AG08395 (cell line): ENCODE results near the gene ARIH2.
A peak's percentile ranks its signal among the peaks of the same experiment; 100 is the strongest.

Experiments used
- DNase-seq: peaks from one replicate; pipeline ENCODE4 v3.0.0; 2012; ENCODE audit warnings: mixed read lengths, low spot score

ARIH2 gene

DNA sequence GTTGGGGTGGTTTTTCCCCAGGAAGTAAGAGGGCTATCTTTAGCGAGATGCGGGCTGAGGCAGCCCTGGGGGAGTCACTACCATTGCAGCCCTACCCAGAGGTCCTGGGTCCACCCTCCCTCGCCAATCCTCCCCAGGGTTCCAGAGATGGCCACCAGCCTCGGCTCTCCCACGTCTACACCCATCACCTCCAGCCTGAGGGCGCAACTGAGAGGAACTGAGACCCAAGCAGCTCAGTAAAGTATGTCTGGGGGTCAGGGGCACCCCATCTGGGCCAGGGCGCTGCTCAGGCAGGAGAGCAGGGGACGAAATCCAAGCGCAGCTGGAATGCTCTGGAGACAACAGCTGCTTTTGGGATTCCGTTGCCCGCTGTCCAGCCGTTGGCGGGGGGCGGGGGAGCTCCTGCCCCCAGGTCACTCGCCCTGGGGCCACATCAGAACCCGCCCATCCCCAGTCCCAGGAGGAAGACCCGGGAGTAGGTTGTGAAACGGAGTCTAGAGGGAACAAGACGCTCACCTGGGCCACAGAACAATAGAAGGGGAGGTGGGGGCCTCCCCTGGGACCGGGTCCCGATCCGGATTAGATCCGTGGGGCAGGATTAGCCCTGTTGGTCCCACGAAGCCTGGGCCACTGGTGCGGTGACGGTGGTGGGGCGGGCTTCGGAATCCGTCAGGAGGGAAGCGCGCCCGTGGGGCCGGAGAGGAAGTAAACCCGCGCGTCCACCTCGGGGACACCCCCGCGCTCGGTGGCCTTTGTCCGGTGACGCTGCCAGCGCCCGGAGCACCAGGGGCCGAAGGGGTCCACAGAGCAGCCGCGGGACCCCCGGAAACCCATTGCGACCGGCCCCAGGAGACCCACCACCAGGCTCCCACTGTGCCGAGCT lies 101.9 kb downstream of the ARIH2 start:
- peak; percentile 11 for DNase-seq

- peak; percentile 97 for DNase-seq
Measured at GRCh38 chr3:49021213-49021812, 102.7 kb downstream of the ARIH2 start.

DNA sequence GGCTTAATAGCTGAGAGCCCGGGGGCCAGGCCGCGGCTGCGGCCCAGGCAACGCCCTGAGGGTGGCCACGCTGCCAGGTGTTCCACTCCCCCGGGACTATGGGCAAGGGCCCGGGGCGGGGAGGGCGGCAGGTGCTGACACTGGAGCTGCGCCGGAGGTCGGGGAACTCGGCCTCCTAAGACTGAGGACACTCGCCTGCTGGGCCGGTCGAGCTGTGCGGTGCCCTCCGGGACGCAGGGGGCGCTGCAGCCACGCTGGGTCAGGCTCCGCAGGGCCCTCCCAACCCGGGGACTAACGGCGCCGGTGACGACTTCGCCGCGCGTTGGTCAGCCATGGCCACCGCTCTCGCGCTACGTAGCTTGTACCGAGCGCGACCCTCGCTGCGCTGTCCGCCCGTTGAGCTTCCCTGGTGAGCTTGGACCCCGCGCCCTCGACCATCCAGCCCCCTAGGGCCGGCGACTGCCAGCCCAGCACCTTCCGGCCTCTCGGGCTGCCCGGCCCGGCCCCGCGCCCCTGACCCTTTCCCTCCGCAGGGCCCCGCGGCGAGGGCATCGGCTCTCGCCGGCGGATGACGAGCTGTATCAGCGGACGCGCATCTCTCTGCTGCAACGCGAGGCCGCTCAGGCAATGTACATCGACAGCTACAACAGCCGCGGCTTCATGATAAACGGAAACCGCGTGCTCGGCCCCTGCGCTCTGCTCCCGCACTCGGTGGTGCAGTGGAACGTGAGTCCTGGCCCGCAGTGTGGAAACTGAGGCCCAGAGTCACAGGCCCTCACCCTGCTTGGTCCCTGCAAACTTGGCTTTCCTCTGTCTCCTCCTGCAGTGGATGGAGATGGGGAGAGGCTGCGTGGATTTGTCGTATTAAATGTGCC lies 103.4 kb downstream of the ARIH2 start, which contains the start of gene NDUFAF3:
TSS of gene NDUFAF3 (plus strand) at position 309 of the 875 bp plus-strand sequence. CDS start at position 333, 24 bp downstream.
- peak; percentile 88 for DNase-seq

DNA sequence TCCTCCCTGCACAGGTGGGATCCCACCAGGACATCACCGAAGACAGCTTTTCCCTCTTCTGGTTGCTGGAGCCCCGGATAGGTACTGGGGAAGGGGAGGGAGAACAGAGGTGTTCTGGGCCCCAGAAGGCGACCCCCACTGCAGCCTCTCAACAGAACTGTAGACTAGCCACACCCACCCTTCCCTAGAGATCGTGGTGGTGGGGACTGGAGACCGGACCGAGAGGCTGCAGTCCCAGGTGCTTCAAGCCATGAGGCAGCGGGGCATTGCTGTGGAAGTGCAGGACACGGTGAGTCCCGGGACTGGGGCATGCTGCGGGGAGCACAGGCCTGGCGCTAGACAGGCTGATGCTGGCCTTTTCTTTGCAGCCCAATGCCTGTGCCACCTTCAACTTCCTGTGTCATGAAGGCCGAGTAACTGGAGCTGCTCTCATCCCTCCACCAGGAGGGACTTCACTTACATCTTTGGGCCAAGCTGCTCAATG lies 104.1 kb downstream of the ARIH2 start:
- DNase-seq = no peak

- no peak for DNase-seq
Measured at GRCh38 chr3:49023775-49024174, 105.1 kb downstream of the ARIH2 start.

- no peak for DNase-seq
Measured at GRCh38 chr3:49024449-49024848, 105.8 kb downstream of the ARIH2 start.

DNA sequence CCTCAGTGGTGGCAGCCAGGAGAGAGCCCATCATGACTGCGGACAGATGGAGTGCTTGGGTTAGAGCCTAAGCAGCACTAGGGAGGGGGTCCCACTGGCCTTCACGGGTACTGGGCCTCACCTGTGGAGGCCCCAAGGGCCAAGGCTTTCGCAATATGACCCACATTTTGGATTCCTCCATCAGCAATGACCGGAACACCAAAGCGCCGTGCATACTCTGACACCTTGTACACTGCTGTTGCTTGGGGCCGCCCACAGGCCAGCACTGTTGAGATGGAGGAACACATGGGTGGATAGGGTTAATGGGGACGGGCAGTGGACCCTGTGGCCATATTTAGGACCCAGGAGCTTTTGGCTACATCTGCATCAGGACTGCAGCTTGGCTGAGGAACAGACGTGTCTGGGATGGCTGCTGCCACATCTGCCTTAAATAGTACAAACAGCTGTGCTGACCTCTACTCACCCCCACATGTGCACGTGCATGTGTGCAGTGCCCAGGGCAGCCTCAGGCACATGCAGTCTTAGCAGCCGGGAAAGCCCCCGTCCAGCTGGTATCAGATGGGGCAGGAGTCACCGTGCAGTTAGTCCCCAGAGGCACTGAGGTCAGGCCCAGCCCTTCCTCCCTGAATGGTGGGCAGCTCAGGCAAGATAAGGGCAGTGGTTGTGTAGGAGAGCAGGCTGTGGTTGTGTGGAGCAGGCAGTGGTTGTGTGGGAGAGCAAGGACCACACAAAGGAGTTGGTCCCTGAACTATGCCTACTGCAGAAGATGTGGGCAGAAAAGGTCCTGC lies 106.6 kb downstream of the ARIH2 start:
- DNase-seq = no peak

DNA sequence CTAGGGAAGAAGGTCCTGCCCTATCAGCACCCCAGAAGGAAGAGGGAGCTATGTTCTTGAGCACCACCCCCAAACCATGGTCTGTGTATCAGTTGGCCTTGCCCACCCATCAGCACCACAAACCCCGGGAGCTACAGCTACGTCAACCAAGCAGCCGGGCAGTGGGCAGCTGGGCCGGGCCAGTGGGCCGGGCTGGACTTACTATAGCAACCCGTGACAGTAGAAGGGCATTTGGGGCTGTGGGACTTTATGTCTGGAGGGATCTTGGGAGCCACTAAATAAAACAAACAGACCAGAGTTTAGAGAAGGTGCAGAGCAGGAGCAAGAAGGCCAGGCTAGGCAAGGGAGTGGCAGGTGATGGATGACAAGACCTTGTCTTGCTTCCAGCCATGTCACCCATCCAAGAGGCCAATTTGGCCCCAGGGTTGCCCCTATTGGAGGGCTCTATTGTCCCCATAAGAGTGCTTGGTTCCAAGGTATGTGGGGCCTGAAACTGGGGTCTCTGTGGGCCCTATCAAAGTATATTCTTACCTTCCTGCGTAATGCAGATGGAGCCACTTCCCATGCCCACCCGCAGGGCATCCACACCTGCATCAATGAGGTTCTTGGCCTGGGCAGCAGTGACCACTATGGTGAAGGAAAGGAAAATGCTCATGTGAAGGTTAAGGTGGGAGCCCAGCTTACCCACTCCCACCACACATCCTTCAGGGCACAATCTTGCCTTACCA lies 107.3 kb downstream of the ARIH2 start:
- DNase-seq = no peak

DNA sequence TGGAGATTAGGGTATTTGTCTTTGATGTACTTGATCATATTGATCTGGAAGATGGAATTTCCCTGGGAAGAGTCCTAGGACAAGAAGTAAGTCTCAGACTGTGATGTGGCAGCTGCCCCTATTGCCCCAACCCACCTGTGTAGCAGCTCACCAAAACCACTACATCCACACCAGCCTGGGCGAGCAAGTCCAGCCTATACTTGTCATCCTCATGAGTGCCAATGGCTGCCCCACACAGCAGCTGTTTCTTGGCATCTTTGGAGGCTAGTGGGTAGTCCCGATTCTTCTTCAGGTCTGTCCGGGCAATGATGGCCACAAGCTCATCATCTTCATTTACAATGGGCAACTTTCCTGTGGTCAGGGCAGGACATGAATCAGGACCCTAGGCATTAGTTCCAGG lies 107.9 kb downstream of the ARIH2 start:
- no peak for DNase-seq

- no peak for DNase-seq
Measured at GRCh38 chr3:49027634-49028033, 109.0 kb downstream of the ARIH2 start.

DNA sequence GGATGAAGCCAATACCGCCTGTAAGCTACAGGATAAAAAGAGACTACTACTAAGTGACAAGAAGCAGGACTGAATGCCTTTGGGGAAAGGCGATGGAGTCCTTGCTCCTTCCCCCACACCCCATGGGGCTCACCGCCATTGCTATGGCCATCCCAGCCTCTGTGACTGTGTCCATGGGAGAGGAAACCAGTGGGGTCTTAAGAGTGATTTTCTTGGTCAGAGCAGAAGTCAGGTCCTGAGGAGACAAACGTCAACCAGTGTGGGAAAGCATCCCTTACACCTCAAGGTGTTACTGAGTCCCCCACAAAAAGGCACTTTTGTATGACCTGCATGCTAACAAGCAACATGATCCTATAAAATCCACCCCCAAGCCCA lies 109.6 kb downstream of the ARIH2 start:
- DNase-seq = no peak

GRCh38 chr3:49028673-49029562 lies 110.3 kb downstream of the ARIH2 start, which contains the start of gene IMPDH2:
TSS of gene IMPDH2 (minus strand) at chr3:49029398. CDS start at chr3:49029350, 48 bp downstream.
- peak; percentile 96 for DNase-seq

DNA sequence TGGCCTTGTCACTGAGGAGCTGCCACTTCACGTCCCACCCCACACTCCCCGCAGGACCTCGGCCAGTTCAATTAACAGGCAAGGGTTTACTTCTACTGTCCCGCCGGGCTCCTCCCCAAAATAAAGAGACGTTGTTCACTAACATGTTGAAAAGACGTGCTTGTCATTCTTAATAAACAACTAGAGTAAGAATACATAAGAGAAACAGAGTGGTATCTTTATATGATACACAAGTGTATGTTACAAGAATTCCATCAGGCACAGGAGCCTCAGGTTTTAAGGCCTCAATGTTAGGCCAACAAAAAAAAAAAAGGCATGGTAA lies 110.9 kb downstream of the ARIH2 start:
- DNase-seq = no peak

GRCh38 chr3:49030321-49030720 lies 111.7 kb downstream of the ARIH2 start:
- DNase-seq = no peak

GRCh38 chr3:49032646-49033304 lies 114.1 kb downstream of the ARIH2 start:
- DNase-seq = no peak

DNA sequence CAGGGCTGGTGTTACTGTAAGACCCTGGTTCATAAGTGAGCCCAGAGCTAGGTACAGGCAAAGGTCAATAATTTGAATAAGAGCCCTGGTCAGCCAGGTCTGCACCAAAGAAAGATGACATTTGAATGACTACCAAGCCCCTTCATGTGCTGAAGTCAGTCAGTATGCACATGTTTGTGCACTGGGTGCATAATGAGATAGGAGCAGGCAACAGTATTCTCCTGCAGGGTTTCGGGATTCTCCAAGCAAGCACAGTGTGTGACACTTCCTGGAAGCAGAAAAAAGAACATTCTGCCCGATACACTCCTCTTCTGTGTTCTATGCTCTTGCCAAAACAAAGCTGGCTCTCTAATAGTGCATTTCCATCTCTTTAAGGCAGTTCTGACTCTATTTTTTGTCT lies 116.0 kb downstream of the ARIH2 start:
- DNase-seq = no peak

DNA sequence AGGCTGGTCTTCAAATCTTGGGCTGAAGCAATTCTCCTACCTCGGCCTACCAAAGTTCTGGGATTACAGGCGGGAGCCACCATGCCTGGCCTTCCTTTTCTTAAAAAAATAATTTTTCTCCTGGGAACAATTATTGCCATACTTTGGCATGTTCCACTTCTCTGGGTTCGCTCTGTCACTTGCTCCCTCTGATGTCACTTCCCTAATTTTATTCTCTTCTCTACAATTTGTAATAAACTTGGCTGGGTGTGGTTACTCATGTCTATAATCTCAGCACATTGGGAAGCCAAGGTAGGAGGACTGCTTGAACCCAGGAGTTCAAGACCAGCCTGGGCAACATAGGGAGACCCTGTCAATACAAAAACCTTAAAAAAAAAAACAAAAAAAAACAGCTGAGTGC lies 116.6 kb downstream of the ARIH2 start:
- no peak for DNase-seq
